ENCODE results near the gene B4GALT5. TPM values are rescaled to one million over a fixed set of nuclear protein-coding genes. Genes with fewer than 3 reads are reported as not detected.
"Not testable (repeated sequence)": the region's sequence is repeated elsewhere in the genome, so short reads cannot be mapped to it uniquely, and the experiment has no call there.

The B4GALT5 gene
- total RNA-seq, 1 experiment from 2014 or later, result 63.1 TPM

DNA sequence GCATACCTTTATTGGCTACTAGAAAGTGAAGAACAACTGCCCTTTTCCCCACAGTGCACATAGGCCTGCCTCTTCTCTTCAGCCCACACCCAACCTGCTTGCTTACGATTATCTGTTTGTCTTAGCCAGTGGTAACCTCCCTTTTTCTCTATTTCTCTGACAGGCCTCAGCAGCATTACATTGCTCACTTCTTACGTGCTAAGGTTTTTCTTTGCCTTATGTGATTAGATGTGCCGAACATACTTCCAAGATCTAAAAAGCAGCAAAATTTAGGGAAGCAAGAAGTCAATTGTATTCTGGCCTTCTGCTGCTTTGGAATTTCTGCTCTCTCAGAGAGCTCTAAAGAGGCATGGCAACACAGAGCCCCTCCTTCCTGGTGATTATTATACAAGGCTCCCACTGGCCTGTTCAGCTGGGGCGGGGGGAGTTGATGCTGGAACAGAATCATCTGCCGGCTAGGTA, 7.0 kb downstream of the B4GALT5 start:
- POLR2A ChIA-PET (ENCODE audit: unreplicated experiment), result no interaction called here
- Histone ChIP-seq H3K9me3 (ENCODE audit: insufficient read depth, low read depth) (no peaks in the 10 kb centered on the region), H3K36me3 (ENCODE audit: low read depth) (peaks cover 53% of the 10 kb centered on the region), H3K4me1 (replicated peaks; ENCODE audit: insufficient read depth) (peaks cover 96% of the 10 kb centered on the region), H3F3A (ENCODE audit: insufficient read depth, low read depth) (peaks cover 73% of the 10 kb centered on the region), H3K27me3 (ENCODE audit: insufficient read depth, low read depth) (no peaks in the 10 kb centered on the region), H3K9me2 (ENCODE audit: insufficient read depth) (no peaks in the 10 kb centered on the region), H3K4me2 (peak overlapping the region; percentile 51), H3K27ac (peak overlapping the region; percentile 40), H3K79me2 (ENCODE audit: low read depth) (peaks cover 99% of the 10 kb centered on the region), H2AFZ (no peak overlapping the region), H4K20me1 (ENCODE audit: insufficient read depth) (peaks cover 64% of the 10 kb centered on the region), H3K4me3 (peak overlapping the region; percentile 11; the same call in 1 of the 2 replicates)
- CTCF ChIA-PET, result no interaction called here
- no TSS peak for BruUV-seq (replicated peaks)
- TF ChIP-seq, protein P1, sequence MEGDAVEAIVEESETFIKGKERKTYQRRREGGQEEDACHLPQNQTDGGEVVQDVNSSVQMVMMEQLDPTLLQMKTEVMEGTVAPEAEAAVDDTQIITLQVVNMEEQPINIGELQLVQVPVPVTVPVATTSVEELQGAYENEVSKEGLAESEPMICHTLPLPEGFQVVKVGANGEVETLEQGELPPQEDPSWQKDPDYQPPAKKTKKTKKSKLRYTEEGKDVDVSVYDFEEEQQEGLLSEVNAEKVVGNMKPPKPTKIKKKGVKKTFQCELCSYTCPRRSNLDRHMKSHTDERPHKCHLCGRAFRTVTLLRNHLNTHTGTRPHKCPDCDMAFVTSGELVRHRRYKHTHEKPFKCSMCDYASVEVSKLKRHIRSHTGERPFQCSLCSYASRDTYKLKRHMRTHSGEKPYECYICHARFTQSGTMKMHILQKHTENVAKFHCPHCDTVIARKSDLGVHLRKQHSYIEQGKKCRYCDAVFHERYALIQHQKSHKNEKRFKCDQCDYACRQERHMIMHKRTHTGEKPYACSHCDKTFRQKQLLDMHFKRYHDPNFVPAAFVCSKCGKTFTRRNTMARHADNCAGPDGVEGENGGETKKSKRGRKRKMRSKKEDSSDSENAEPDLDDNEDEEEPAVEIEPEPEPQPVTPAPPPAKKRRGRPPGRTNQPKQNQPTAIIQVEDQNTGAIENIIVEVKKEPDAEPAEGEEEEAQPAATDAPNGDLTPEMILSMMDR (conservative IDR thresholded peaks at IDR 0.05), result no peak
- TF ChIP-seq EZH2 (IDR thresholded peaks at IDR 0.05; ENCODE audit: low read depth), result no peak
- no peak for DNase-seq
- intact Hi-C loops (cut with micrococcal nuclease; ENCODE audit: unreplicated experiment), result no loop called here

DNA sequence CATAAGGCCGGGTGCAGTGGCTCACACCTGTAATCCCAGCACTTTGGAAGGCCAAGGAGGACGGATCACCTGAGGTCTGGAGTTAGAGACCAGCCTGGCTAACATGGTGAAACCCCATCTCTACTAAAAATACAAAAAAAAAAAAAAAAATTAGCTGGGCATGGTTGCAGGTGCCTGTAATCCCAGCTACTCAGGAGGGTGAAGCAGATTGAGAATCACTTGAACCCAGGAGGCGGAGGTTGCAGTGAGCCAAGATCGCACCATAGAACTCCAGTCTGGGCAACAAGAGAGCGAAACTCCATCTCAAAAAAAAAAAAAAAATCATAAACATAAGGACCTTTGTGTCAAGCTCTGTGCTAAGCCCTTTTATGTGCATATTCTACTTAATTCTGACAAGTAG, 7.8 kb downstream of the B4GALT5 start:
- intact Hi-C loops (cut with micrococcal nuclease; ENCODE audit: unreplicated experiment), result not testable (repeated sequence)

DNA sequence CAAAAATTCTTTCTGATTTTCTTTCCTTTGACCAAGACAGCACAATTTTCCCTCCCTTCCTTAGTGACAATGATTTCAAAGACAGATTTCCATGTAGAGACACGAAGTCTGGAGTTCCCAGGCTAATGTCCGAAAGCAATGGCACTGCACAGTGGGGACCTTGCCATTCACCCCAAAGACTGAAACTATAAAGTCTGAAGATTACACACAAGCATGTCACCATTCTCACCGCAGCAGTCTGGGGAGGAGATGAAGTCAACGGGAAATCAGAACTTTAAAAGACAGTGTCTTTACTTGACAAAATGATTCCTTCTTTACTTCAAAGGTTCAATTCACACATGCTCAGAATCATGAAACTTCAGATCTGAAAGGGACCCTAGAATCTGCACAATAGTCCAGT, 8.3 kb downstream of the B4GALT5 start:
- Histone ChIP-seq H3K9me2 (ENCODE audit: insufficient read depth) (no peaks in the 10 kb centered on the region), H4K20me1 (ENCODE audit: insufficient read depth) (peaks cover 51% of the 10 kb centered on the region), H3F3A (ENCODE audit: insufficient read depth, low read depth) (peaks cover 81% of the 10 kb centered on the region), H3K27me3 (ENCODE audit: insufficient read depth, low read depth) (no peaks in the 10 kb centered on the region), H3K4me1 (replicated peaks; ENCODE audit: insufficient read depth) (peaks cover 96% of the 10 kb centered on the region), H3K79me2 (ENCODE audit: low read depth) (peaks cover 99% of the 10 kb centered on the region), H3K4me3 (no peak overlapping the region), H2AFZ (no peak overlapping the region), H3K4me2 (peak overlapping the region; percentile 51), H3K36me3 (ENCODE audit: low read depth) (peaks cover 47% of the 10 kb centered on the region), H3K9me3 (ENCODE audit: insufficient read depth, low read depth) (no peaks in the 10 kb centered on the region), H3K27ac (peak overlapping the region; percentile 52)
- intact Hi-C loops (cut with micrococcal nuclease; ENCODE audit: unreplicated experiment), result no loop called here
- no TSS peak for BruUV-seq (replicated peaks)
- ChIA-PET POLR2A (ENCODE audit: unreplicated experiment) (no interaction called here), CTCF (interaction anchor here (0.8 kb wide), 1 partner anchor 299 kb away, joined by 3 read pairs; no protein-coding TSS in a partner anchor)
- no peak for TF ChIP-seq EZH2 (IDR thresholded peaks at IDR 0.05; ENCODE audit: low read depth)
- TF ChIP-seq, protein P1 (conservative IDR thresholded peaks at IDR 0.05), result no peak
- DNase-seq, result peak in 1 of 2 experiments; percentile 1

More for the DNA sequence above, 7.8 kb downstream of the B4GALT5 start:
- BruUV-seq (replicated peaks); DNase-seq; H3K9me2 ChIP-seq (ENCODE audit: insufficient read depth); H3K27me3 ChIP-seq (ENCODE audit: insufficient read depth, low read depth); H2AFZ ChIP-seq; H3K4me3 ChIP-seq; H3K9me3 ChIP-seq (ENCODE audit: insufficient read depth, low read depth); POLR2A ChIA-PET (ENCODE audit: unreplicated experiment): not testable (repeated sequence)
- peaks cover 57% of the 10 kb centered on the region for H4K20me1 ChIP-seq (ENCODE audit: insufficient read depth)
- CTCF ChIA-PET, result interaction anchor here (0.7 to 0.8 kb wide), 2 partner anchors 300 to 354 kb away, joined by 3 to 5 read pairs; no protein-coding TSS in a partner anchor
- H3F3A ChIP-seq (ENCODE audit: insufficient read depth, low read depth), result peaks cover 77% of the 10 kb centered on the region
- H3K4me2 ChIP-seq, result peak overlapping the region; percentile 51
- H3K36me3 ChIP-seq (ENCODE audit: low read depth), result peaks cover 47% of the 10 kb centered on the region
- H3K4me1 ChIP-seq (replicated peaks; ENCODE audit: insufficient read depth), result peaks cover 96% of the 10 kb centered on the region
- H3K27ac ChIP-seq, result peak overlapping the region; percentile 52
- H3K79me2 ChIP-seq (ENCODE audit: low read depth), result peaks cover 99% of the 10 kb centered on the region

DNA sequence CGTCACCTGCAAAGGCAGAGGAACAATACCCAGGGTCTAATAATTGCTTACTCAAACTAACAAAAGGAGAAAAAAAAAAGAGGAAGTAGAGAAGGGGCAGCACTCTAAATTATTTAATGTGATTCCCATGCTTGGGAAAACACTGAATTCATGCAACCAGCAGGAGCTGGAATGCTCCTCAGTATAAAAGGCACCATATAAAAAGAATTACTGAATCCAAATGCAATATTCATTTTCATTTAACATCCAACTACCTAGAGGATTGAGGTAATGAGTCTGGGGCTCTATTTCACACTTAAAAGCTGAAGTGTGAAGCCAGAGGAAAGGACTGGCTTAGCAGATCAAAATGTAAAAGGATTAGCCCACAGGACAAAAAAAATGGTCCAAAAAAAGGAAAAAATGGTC, 8.7 kb downstream of the B4GALT5 start:
- Histone ChIP-seq H3K9me3 (ENCODE audit: insufficient read depth, low read depth) (no peaks in the 10 kb centered on the region), H3F3A (ENCODE audit: insufficient read depth, low read depth) (peaks cover 85% of the 10 kb centered on the region), H3K27me3 (ENCODE audit: insufficient read depth, low read depth) (no peaks in the 10 kb centered on the region), H3K79me2 (ENCODE audit: low read depth) (peaks cover 99% of the 10 kb centered on the region), H3K4me1 (replicated peaks; ENCODE audit: insufficient read depth) (peaks cover 96% of the 10 kb centered on the region), H4K20me1 (ENCODE audit: insufficient read depth) (peaks cover 49% of the 10 kb centered on the region), H3K36me3 (ENCODE audit: low read depth) (peaks cover 43% of the 10 kb centered on the region), H2AFZ (no peak overlapping the region), H3K27ac (peak overlapping the region; percentile 52), H3K4me2 (peak overlapping the region; percentile 51), H3K4me3 (no peak overlapping the region), H3K9me2 (ENCODE audit: insufficient read depth) (no peaks in the 10 kb centered on the region)
- TF ChIP-seq, protein P1 (conservative IDR thresholded peaks at IDR 0.05), result no peak
- no peak for TF ChIP-seq EZH2 (IDR thresholded peaks at IDR 0.05; ENCODE audit: low read depth)
- ChIA-PET POLR2A (ENCODE audit: unreplicated experiment) (no interaction called here), CTCF (no interaction called here)
- intact Hi-C loops (cut with micrococcal nuclease; ENCODE audit: unreplicated experiment), result no loop called here
- DNase-seq, result peak in 1 of 2 experiments; percentile 21
- no TSS peak for BruUV-seq (replicated peaks)

Measured in PC-9 (cell line).